NCI-H446 (cell line): ENCODE data around the gene TMEM62.

Experiments
- DNase-seq, 2 experiments: peaks; one replicate each; lab custom pipeline; 2025; lab: John Stamatoyannopoulos, UW

Gene TMEM62

GRCh38 chr15:43232289-43232874 lies 99.0 kb downstream of the TMEM62 start:
- no peak for DNase-seq
